Measurements from ENCODE around the gene FANCG.

FANCG gene

GRCh38 chr9:35102769-35103659 lies 23.3 kb upstream of the FANCG start, which contains the start of gene STOML2:
TSS of gene STOML2 (minus strand) at chr9:35103131. CDS start at chr9:35103094, 37 bp downstream.
- DNase-seq, result peak; percentile 75

- DNase-seq, result no peak
Measured at GRCh38 chr9:35102465-35102768, 22.7 kb upstream of the FANCG start.

GRCh38 chr9:35097573-35097972 lies 17.8 kb upstream of the FANCG start:
- DNase-seq, result no peak

- DNase-seq, result peak; percentile 71
Measured at GRCh38 chr9:35096035-35096849, 16.5 kb upstream of the FANCG start, which contains the start of gene PIGO. TSS of gene PIGO (minus strand) at chr9:35096591. CDS start at chr9:35095565, 1,026 bp downstream.

- DNase-seq, result no peak
Measured at GRCh38 chr9:35091536-35091935, 11.8 kb upstream of the FANCG start.

GRCh38 chr9:35089434-35089833 lies 9.7 kb upstream of the FANCG start:
- DNase-seq, result no peak

- DNase-seq, result no peak
Measured at GRCh38 chr9:35085078-35085477, 5.3 kb upstream of the FANCG start.

GRCh38 chr9:35079041-35079425 lies 709 bp downstream of the FANCG start:
- DNase-seq, result no peak

GRCh38 chr9:35078066-35078465 lies 1.7 kb downstream of the FANCG start:
- no peak for DNase-seq

- no peak for DNase-seq
Measured at GRCh38 chr9:35076848-35077247, 2.9 kb downstream of the FANCG start.

GRCh38 chr9:35075358-35075757 lies 4.4 kb downstream of the FANCG start:
- DNase-seq, result no peak

- no peak for DNase-seq
Measured at GRCh38 chr9:35074791-35075190, 5.0 kb downstream of the FANCG start.

- no peak for DNase-seq
Measured at GRCh38 chr9:35074141-35074540, 5.6 kb downstream of the FANCG start.

GRCh38 chr9:35073279-35073612 lies 6.5 kb downstream of the FANCG start:
- no peak for DNase-seq

GRCh38 chr9:35072461-35073278 lies 7.1 kb downstream of the FANCG start, which contains the start of gene VCP:
TSS of gene VCP (minus strand) at chr9:35072625. CDS start at chr9:35072353, 272 bp downstream.
- DNase-seq, result peak; percentile 93

- peak; percentile 64 for DNase-seq
Measured at GRCh38 chr9:35071814-35072460, 7.8 kb downstream of the FANCG start.

GRCh38 chr9:35070823-35071813 lies 8.6 kb downstream of the FANCG start:
- DNase-seq, result no peak

GRCh38 chr9:35069020-35069419 lies 10.7 kb downstream of the FANCG start:
- no peak for DNase-seq

GRCh38 chr9:35067056-35067455 lies 12.7 kb downstream of the FANCG start:
- DNase-seq, result no peak

GRCh38 chr9:35060548-35061207 lies 19.1 kb downstream of the FANCG start:
- no peak for DNase-seq

GRCh38 chr9:35059438-35059837 lies 20.3 kb downstream of the FANCG start:
- DNase-seq, result no peak

Measured in NCI-H510A (cell line).